ENCODE data around the gene MYLIP. TPM values are rescaled to one million over a fixed set of nuclear protein-coding genes. Genes with fewer than 3 reads are reported as not detected.

Gene MYLIP
- total RNA-seq, 1 experiment from 2014 or later: 42.2 TPM

DNA sequence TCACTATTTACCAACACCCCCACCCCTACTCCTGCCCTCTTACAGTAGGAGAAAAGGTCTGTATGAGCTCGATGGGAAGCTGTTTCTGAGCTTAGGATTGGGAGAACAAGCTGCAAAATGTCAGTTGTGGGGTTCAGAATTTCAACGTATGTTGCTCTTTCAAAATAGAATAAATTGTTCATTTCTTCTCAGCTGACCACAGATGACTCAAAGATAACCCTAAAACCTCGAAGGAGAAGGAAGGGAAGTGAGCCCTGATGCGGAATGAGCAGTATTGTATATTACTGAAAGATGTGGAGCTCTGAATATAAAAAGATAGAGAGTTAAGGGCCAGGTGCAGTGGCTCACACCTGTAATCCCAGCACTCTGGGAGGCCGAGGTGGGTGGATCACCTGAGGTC lies 35.9 kb upstream of the MYLIP start:
- CTCF ChIA-PET: no interaction called here
- Histone ChIP-seq H3K79me2 (ENCODE audit: low read depth) (no peaks in the 10 kb centered on the region), H2AFZ (no peak overlapping the region), H3F3A (ENCODE audit: insufficient read depth, low read depth) (no peaks in the 10 kb centered on the region), H4K20me1 (ENCODE audit: insufficient read depth) (no peaks in the 10 kb centered on the region), H3K4me1 (replicated peaks; ENCODE audit: insufficient read depth) (no peaks in the 10 kb centered on the region), H3K27me3 (ENCODE audit: insufficient read depth, low read depth) (peaks cover 91% of the 10 kb centered on the region), H3K36me3 (ENCODE audit: low read depth) (no peaks in the 10 kb centered on the region), H3K4me2 (no peak overlapping the region), H3K9me3 (ENCODE audit: insufficient read depth, low read depth) (no peaks in the 10 kb centered on the region), H3K9me2 (ENCODE audit: insufficient read depth) (no peaks in the 10 kb centered on the region), H3K4me3 (no peak overlapping the region), H3K27ac (no peak overlapping the region)
- intact Hi-C loops (cut with micrococcal nuclease; ENCODE audit: unreplicated experiment): no loop called here
- POLR2A ChIA-PET (ENCODE audit: unreplicated experiment): interaction anchor here (0.6 to 0.9 kb wide), 2 partner anchors 60 to 74 kb away, joined by 4 to 5 read pairs; no protein-coding TSS in a partner anchor
- BruUV-seq (replicated peaks): no TSS peak
- no peak for TF ChIP-seq CTCF (conservative IDR thresholded peaks at IDR 0.05)
- no peak for TF ChIP-seq EZH2 (IDR thresholded peaks at IDR 0.05; ENCODE audit: low read depth)
- DNase-seq: no peak

GRCh38 chr6:16095180-16095579 lies 33.7 kb upstream of the MYLIP start:
- no peak overlapping the region for H3K27ac ChIP-seq
- H3K9me2 ChIP-seq (ENCODE audit: insufficient read depth): no peaks in the 10 kb centered on the region
- no peaks in the 10 kb centered on the region for H3K4me1 ChIP-seq (replicated peaks; ENCODE audit: insufficient read depth)
- BruUV-seq (replicated peaks): no TSS peak
- H3K4me3 ChIP-seq: no peak overlapping the region
- no peaks in the 10 kb centered on the region for H3K36me3 ChIP-seq (ENCODE audit: low read depth)
- H4K20me1 ChIP-seq (ENCODE audit: insufficient read depth): no peaks in the 10 kb centered on the region
- ChIA-PET CTCF (no interaction called here), POLR2A (ENCODE audit: unreplicated experiment) (no interaction called here)
- H3K4me2 ChIP-seq: no peak overlapping the region
- intact Hi-C loops (cut with micrococcal nuclease; ENCODE audit: unreplicated experiment): no loop called here
- H3K9me3 ChIP-seq (ENCODE audit: insufficient read depth, low read depth): no peaks in the 10 kb centered on the region
- peaks cover 83% of the 10 kb centered on the region for H3K27me3 ChIP-seq (ENCODE audit: insufficient read depth, low read depth)
- TF ChIP-seq EZH2 (IDR thresholded peaks at IDR 0.05; ENCODE audit: low read depth): no peak
- no peak for TF ChIP-seq CTCF (conservative IDR thresholded peaks at IDR 0.05)
- H3F3A ChIP-seq (ENCODE audit: insufficient read depth, low read depth): no peaks in the 10 kb centered on the region
- no peak overlapping the region for H2AFZ ChIP-seq
- H3K79me2 ChIP-seq (ENCODE audit: low read depth): no peaks in the 10 kb centered on the region
- no peak for DNase-seq

- intact Hi-C loops (cut with micrococcal nuclease; ENCODE audit: unreplicated experiment): no loop called here
- no peaks in the 10 kb centered on the region for H3K9me3 ChIP-seq (ENCODE audit: insufficient read depth, low read depth)
- H3K27ac ChIP-seq: no peak overlapping the region
- no peaks in the 10 kb centered on the region for H3F3A ChIP-seq (ENCODE audit: insufficient read depth, low read depth)
- CTCF ChIA-PET: no interaction called here
- no peak overlapping the region for H3K4me2 ChIP-seq
- no peaks in the 10 kb centered on the region for H3K4me1 ChIP-seq (replicated peaks; ENCODE audit: insufficient read depth)
- no peaks in the 10 kb centered on the region for H3K79me2 ChIP-seq (ENCODE audit: low read depth)
- H2AFZ ChIP-seq: no peak overlapping the region
- H3K4me3 ChIP-seq: no peak overlapping the region
- TF ChIP-seq CTCF (conservative IDR thresholded peaks at IDR 0.05) (no peak), EZH2 (IDR thresholded peaks at IDR 0.05; ENCODE audit: low read depth) (no peak)
- no TSS peak for BruUV-seq (replicated peaks)
- no peak for DNase-seq
- no peaks in the 10 kb centered on the region for H3K36me3 ChIP-seq (ENCODE audit: low read depth)
- POLR2A ChIA-PET (ENCODE audit: unreplicated experiment): no interaction called here
- H4K20me1 ChIP-seq (ENCODE audit: insufficient read depth): no peaks in the 10 kb centered on the region
- H3K9me2 ChIP-seq (ENCODE audit: insufficient read depth): no peaks in the 10 kb centered on the region
- peaks cover 75% of the 10 kb centered on the region for H3K27me3 ChIP-seq (ENCODE audit: insufficient read depth, low read depth)
Observed at GRCh38 chr6:16097382-16098171, 31.3 kb upstream of the MYLIP start.
